Measurements from ENCODE around the gene LETM1. TPM values are rescaled to one million over a fixed set of nuclear protein-coding genes. Genes with fewer than 3 reads are reported as not detected.
"Not testable (repeated sequence)": the region's sequence is repeated elsewhere in the genome, so short reads cannot be mapped to it uniquely, and the experiment has no call there.

The LETM1 gene
- total RNA-seq, 1 experiment from 2014 or later: 99.3 TPM

DNA sequence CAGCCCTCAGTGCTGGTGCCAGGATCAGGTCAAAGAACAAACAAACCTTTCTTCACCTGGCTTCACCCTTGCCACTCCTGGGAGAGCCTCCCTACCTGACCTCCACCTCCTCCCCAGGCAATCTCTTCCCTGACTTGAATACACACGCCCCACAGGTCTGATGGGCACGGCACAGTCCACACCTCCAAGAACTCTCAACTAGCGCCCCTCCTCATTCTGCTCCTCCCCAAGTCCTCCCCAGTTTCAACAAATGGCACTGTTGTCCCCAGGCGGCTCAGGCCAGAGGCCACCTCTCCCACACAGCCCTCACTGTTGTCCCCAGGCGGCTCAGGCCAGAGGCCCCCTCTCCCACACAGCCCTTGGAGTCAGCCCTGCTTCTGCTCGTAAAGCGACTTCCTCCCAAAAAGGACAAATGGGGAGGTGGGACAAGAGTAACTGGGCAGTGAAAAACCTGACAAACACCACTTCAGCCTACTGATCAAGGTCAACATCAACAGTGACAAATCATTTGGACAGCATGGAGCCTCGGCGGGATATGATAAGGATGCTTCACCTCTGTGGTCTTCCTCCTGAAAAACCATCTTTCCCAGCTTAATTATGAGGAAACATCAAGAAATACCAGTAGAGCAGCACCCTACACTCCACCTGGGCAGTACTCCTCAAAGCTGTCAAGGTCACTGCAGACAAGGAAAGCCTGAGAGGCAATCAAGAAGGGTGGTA, 2.9 kb downstream of the LETM1 start:
- no peak for DNase-seq (ENCODE audit: low read depth)

DNA sequence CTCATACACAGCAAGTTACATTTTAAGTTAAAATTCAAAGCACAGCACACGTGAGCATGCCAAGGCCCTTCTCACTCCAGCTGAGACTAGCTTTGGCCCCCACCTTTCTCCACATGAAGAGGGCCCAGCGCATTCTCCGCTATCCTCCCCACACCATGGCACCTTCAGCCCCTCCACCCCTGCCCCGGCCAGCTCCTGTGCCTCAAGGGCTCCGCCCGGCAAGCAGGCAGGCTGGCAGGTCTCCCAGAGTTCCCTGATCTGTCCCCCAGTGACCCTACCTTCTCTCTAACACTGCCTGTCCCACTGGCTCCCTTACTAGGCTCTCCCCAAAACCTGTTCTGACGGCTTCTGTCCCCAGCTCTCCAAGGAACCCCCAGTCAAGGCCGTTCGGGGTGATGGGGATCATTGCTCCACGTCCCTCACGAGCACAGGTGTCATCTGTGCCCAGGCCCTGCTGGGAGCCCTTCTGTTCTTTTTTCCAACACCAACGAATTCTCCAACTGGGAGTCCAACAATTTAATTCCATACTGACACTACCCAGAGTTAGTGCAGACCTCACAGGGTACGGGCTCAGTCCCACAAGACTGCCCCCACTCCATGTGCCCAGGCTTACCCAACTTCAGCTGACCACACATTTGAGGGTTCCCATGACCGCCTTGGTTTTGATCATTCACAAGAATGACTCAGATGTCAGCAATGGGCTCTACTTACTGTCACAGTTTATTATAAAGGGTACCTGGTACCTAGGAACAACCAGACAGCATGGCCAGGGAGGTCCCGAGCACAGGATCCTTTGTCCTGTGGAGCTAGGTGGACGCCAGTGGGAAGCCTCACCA, 4.2 kb downstream of the LETM1 start:
- peak; percentile 33 for DNase-seq (ENCODE audit: low read depth)

DNA sequence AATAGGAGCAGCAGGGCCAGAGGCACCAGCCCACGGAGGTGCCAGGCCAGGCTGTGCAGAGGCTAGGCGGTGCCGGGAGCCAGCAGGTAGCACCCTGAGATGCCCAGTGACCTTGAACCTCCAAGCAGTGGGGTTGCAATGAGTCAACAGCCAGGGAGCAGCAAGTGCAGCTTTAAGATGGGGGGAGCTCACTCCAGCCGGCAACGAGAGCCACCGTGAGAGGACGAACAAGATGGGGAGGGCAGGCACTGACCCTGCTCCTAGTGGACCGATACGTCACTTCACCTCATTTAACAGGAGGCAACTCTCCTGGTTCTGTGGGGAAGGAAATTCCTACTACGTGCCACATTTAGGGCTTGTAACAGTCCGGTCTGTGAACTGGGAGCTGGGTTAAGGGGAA, 4.8 kb downstream of the LETM1 start:
- no peak for DNase-seq (ENCODE audit: low read depth)

DNA sequence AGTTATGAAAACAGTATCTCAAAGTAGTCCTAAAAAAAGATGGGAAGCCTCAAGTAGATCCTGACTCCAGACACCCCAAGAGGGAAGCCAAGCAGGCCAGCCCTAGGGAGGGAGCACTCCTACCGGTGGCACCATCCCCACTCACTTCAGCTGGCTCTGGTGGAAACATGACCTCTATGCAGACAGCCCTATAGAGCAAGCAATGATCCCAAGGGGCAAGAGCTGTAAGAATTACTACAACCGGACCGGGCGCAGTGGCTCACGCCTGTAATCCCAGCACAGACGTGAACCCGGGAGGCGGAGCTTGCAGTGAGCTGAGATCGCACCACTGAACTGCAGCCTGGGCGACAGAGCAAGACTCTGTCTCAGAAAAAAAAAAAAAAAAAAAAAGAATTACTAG, 5.7 kb downstream of the LETM1 start:
- no peak for DNase-seq (ENCODE audit: low read depth)

GRCh38 chr4:1846580-1846979, 9.4 kb downstream of the LETM1 start:
- DNase-seq (ENCODE audit: low read depth): no peak

DNA sequence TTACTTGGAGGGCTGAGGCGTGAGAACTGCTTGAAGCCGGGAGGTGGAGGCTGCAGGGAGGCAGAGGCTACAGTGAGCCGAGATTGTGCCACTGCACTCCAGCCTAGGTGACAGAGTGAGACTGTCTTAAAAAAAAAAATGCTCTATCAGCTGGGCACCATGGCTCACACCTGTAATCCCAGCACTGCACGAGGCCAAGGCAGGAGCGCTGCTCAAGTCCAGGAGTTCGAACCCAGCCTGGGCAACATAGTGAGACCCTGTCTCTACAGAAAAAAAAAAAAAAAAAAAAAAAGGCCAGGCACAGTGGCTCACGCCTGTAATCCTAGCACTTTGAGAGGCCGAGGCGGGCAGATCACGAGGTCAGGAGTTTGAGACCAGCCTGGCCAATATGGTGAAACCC, 11.3 kb downstream of the LETM1 start:
- DNase-seq (ENCODE audit: low read depth): not testable (repeated sequence)

GRCh38 chr4:1843852-1844251, 12.1 kb downstream of the LETM1 start:
- DNase-seq (ENCODE audit: low read depth): no peak

DNA sequence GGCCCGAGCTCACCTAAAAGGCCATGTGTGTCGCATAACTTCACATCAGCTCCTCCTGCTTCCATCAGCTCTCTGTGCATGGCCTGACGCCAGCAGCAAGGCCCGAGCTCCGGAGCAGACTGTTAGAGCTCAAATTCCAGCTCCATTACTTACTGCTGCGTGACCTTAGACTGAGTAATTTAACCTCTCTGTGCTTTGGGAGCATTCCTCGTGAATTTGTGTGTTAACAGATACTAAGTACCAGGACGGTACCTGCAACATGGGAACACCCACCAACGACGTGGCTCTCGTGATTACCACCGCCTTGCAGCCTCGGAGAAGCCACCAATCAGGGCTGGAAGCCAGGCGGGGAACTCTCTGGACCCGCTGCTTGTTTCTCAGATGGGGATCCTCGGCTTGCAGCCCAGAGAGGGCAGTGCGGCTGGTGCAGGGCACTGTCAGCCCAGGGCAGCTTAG, 12.9 kb downstream of the LETM1 start:
- peak; percentile 61 for DNase-seq (ENCODE audit: low read depth)

DNA sequence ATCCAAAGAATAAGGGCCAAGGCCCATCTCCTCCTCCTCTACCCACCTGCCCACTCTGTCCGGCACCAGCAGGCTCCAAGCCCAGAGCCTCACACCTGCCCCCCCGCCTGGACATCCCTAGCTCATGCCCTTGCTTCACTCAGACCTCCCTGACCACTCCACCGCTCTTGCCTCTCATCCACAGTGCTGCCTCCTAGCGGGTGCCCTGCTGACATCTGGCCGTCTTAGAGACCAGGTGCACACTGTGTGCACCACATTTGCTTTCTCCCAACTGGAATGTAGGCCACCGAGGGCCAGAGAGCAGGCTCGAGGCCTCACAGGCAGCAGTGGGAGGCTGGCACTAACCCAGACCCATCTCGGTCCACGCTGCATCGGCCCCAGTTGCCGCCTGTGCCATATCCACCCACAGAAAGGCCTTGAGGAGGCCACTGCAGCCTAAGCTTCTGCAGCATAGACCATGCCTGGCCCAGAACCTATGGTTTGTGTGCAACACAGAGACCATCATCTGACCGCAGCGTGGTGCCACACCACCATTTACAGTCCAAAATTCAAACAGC, 13.5 kb downstream of the LETM1 start:
- DNase-seq (ENCODE audit: low read depth): no peak

DNA sequence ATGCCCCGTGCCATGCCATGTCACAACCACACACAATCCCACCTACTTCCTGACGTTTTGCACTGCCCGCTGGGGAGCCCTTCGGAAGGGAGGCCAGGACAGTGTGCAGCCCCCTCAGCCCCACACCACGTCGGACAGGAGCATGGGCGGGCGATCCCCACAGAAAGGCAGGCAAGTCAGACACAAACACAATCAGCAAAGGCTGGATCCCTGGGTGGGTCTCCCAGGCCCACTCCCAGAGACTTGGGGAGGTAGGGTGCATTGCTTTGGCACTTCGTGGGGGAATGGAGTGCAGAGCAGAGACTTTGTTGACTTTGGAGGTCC, 14.1 kb downstream of the LETM1 start:
- DNase-seq (ENCODE audit: low read depth): no peak

GRCh38 chr4:1841201-1841886, 14.6 kb downstream of the LETM1 start:
- no peak for DNase-seq (ENCODE audit: low read depth)

DNA sequence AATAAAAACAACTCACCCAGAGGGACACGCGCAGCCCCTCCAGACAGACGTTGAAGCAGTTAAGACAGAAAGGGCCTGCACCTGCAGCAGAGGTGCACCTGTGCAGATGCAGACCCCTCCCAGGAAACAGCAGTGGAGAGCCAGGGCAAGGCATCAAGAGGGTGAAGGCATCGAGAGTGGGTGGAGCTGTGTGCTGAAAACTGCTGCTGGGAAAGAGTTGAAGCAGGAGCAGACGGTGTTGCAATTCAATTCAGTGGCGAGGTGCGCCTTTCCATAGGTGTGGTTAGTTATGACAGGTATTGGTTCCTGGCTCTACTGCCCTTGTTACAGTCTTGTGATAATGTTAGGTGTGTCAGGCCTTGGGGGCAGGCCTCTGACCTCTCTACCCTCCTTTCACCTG, 16.7 kb downstream of the LETM1 start:
- DNase-seq (ENCODE audit: low read depth): no peak

- DNase-seq (ENCODE audit: low read depth): no peak
Measured at GRCh38 chr4:1837069-1837468, 18.9 kb downstream of the LETM1 start.

GRCh38 chr4:1836650-1837049, 19.3 kb downstream of the LETM1 start:
- no peak for DNase-seq (ENCODE audit: low read depth)

GRCh38 chr4:1835836-1836235, 20.1 kb downstream of the LETM1 start:
- DNase-seq (ENCODE audit: low read depth): not testable (repeated sequence)

- no peak for DNase-seq (ENCODE audit: low read depth)
Measured at GRCh38 chr4:1834047-1834775, 21.7 kb downstream of the LETM1 start.

- no peak for DNase-seq (ENCODE audit: low read depth)
Measured at GRCh38 chr4:1833307-1834046, 22.5 kb downstream of the LETM1 start.

DNA sequence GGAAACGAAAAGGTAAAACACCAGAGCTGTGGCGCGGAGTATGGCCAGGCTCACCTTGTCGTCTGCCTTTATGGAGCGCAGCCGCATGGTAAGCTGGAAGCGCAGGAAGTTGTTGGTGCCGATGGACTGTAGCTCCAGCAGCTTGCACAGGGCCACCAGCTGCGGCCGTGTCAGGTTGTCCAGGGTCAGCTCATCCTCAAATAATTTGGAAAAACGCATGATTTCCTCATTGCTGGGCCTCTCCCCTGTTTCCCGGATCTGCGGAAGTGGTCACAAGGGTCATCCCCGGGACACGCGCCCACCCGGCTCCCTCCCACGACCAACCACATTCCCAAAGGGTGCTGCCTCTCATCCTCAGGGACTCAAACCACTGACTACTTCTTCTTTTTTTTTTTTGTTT, 23.3 kb downstream of the LETM1 start:
- DNase-seq (ENCODE audit: low read depth): no peak

DNA sequence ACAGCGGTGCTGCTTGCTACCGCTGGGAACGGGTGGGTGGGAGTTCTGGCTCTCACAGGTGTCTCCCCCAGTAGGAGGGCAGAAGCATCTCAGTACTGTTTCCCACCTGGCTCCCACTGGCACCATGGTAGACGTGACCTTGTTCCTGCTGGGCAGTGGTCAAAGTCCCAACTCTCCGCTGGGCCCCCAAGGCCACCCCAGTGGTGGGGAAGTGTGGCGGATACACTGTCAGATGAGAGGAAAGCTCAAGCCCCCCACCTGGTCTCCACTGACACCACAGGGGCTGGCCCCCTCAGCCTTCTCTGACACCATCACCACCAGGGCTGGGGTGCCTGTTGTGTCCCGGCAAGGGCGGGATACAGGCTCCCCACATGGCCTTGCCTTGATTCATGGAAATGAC, 24.6 kb downstream of the LETM1 start:
- DNase-seq (ENCODE audit: low read depth): no peak

- DNase-seq (ENCODE audit: low read depth): no peak
Measured at GRCh38 chr4:1830642-1831228, 25.2 kb downstream of the LETM1 start.
